ENCODE results near the gene CEP192.
"Not testable (repeated sequence)": the region's sequence is repeated elsewhere in the genome, so short reads cannot be mapped to it uniquely, and the experiment has no call there.

CEP192 gene

GRCh38 chr18:13032173-13032572 is 41.0 kb downstream of the CEP192 start:
- DNase-seq = no peak

- DNase-seq = no peak
Observed at GRCh38 chr18:13035249-13035914, 44.2 kb downstream of the CEP192 start.

- no peak for DNase-seq
Observed at GRCh38 chr18:13036622-13037320, 45.6 kb downstream of the CEP192 start.

- no peak for DNase-seq
Observed at GRCh38 chr18:13039806-13040205, 48.6 kb downstream of the CEP192 start.

- DNase-seq = no peak
Observed at GRCh38 chr18:13043066-13043465, 51.9 kb downstream of the CEP192 start.

GRCh38 chr18:13048061-13048595 is 57.0 kb downstream of the CEP192 start:
- DNase-seq = no peak

- peak in 1 of 2 experiments; percentile 37 for DNase-seq
Observed at GRCh38 chr18:13051159-13051558, 60.0 kb downstream of the CEP192 start.

- DNase-seq = no peak
Observed at GRCh38 chr18:13051950-13052349, 60.8 kb downstream of the CEP192 start.

- DNase-seq = no peak
Observed at GRCh38 chr18:13054336-13054735, 63.2 kb downstream of the CEP192 start.

- DNase-seq = no peak
Observed at GRCh38 chr18:13061630-13062189, 70.5 kb downstream of the CEP192 start.

- no peak for DNase-seq
Observed at GRCh38 chr18:13067124-13067523, 76.0 kb downstream of the CEP192 start.

- DNase-seq = no peak
Observed at GRCh38 chr18:13067966-13068365, 76.8 kb downstream of the CEP192 start.

GRCh38 chr18:13070460-13070859 is 79.3 kb downstream of the CEP192 start:
- no peak for DNase-seq

GRCh38 chr18:13076886-13077285 is 85.7 kb downstream of the CEP192 start:
- DNase-seq = no peak

GRCh38 chr18:13077473-13077872 is 86.3 kb downstream of the CEP192 start:
- DNase-seq = no peak

GRCh38 chr18:13078065-13078464 is 86.9 kb downstream of the CEP192 start:
- not testable (repeated sequence) for DNase-seq

- DNase-seq = no peak
Observed at GRCh38 chr18:13086906-13087305, 95.7 kb downstream of the CEP192 start.

GRCh38 chr18:13095466-13095865 is 104.3 kb downstream of the CEP192 start:
- DNase-seq = no peak

GRCh38 chr18:13096232-13096631 is 105.1 kb downstream of the CEP192 start:
- no peak for DNase-seq

- no peak for DNase-seq
Observed at GRCh38 chr18:13096719-13097118, 105.6 kb downstream of the CEP192 start.

- DNase-seq = not testable (repeated sequence)
Observed at GRCh38 chr18:13098104-13098503, 106.9 kb downstream of the CEP192 start.

GRCh38 chr18:13099113-13099512 is 108.0 kb downstream of the CEP192 start:
- DNase-seq = no peak

- no peak for DNase-seq
Observed at GRCh38 chr18:13100942-13101658, 109.9 kb downstream of the CEP192 start.
